ENCODE data around the gene PDE1A.

DNA sequence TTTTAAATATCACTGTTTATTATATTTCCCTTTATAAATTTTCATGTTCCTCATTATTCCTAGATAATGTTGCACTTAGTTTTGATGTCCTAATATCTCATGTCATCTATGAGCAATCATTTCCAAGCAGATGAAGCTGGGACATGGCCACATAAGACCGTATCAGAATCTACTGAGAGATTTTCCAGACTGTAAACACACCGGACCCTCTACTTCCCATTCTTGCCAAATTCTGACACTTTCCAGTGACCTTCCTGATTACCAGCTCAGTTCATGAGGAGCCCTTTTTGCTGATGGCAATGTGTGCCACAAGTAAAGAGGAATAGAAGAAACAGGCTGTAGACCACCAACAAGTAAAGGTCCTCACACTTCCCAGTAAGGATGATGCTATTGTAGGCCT, 20.3 kb upstream of the PDE1A start:
- TF ChIP-seq, protein P1, sequence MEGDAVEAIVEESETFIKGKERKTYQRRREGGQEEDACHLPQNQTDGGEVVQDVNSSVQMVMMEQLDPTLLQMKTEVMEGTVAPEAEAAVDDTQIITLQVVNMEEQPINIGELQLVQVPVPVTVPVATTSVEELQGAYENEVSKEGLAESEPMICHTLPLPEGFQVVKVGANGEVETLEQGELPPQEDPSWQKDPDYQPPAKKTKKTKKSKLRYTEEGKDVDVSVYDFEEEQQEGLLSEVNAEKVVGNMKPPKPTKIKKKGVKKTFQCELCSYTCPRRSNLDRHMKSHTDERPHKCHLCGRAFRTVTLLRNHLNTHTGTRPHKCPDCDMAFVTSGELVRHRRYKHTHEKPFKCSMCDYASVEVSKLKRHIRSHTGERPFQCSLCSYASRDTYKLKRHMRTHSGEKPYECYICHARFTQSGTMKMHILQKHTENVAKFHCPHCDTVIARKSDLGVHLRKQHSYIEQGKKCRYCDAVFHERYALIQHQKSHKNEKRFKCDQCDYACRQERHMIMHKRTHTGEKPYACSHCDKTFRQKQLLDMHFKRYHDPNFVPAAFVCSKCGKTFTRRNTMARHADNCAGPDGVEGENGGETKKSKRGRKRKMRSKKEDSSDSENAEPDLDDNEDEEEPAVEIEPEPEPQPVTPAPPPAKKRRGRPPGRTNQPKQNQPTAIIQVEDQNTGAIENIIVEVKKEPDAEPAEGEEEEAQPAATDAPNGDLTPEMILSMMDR (conservative IDR thresholded peaks at IDR 0.05; ENCODE audit: low read depth, low read length) = no peak
- TF ChIP-seq EZH2 (IDR thresholded peaks at IDR 0.05; ENCODE audit: borderline replicate concordance, low read depth, low read length, poor library complexity, severe bottlenecking) = no peak
